GM21825 (cell line): Measurements from ENCODE around the gene MAGEA6.
A peak's percentile ranks its signal among the peaks of the same experiment; 100 is the strongest.
"Not testable (repeated sequence)": the region's sequence is repeated elsewhere in the genome, so short reads cannot be mapped to it uniquely, and the experiment has no call there.

Experiments
- ATAC-seq: cut with Tn5 transposase; IDR thresholded peaks from one replicate; pipeline ENCODE4 v1.9.1; 2021; ENCODE audit warnings: mild to moderate bottlenecking, moderate library complexity; ENCODE audit not compliant: unreplicated experiment

The MAGEA6 gene, protein sequence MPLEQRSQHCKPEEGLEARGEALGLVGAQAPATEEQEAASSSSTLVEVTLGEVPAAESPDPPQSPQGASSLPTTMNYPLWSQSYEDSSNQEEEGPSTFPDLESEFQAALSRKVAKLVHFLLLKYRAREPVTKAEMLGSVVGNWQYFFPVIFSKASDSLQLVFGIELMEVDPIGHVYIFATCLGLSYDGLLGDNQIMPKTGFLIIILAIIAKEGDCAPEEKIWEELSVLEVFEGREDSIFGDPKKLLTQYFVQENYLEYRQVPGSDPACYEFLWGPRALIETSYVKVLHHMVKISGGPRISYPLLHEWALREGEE

DNA sequence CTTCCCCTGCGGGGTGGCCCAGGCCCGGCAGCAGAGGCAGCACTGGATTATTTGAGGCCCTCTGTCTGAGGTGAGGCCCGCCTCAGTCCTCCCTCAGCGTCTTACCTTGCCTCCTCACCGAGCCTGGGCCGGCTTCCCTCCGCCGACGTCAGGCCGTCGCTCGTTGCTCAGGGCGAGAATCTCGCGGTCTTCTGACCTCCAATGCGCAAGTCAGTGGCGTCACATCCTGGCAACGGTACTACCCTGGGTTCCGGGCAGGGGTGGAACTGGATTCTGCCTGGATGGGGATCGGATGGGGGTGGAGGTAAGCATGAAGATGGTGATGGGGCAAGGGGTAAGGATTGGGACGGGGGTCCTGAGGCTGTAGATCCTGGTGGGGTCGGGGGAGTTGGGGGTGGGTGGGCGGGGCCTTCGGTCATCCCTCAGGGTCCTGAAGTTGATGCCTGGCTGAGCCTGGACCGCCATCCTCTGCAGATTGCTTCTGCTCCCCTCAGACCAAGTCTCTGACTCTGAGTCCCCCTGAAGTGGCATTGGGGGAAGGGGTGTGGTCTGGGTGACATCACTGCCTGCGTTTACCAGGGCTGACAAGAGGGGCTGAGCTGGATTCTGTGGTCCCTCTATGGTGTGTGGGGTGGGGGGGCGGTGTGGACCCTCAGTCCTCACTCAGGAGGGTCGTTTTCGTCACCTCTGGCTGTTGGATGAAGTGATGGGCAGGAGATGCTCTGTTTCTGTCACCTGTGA lies at the start of gene MAGEA6:
MAGEA6 (minus strand) TSS at position 141 of the 741 bp plus-strand sequence. CDS start 2,039 bp downstream, outside the sequence.
- not testable (repeated sequence) for ATAC-seq

DNA sequence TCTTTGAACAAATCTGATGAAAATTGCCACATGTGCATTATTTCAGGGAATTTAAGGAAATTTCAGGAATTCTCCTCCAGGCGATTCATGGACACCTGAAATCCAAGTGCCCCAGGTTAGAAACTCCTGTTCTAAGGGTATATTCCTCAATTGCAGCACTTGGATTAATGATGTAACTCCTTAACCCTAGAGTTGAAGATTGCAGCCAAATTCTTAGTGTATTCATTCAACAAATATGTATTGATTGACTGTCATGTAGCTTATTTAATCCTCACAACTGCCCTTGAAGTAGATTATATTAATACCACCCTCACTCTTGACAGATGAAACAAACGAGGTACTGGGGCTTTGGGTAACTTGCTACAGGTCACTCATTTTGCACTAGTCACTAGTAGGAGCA lies 49.8 kb upstream of the MAGEA6 start:
- no peak for ATAC-seq

DNA sequence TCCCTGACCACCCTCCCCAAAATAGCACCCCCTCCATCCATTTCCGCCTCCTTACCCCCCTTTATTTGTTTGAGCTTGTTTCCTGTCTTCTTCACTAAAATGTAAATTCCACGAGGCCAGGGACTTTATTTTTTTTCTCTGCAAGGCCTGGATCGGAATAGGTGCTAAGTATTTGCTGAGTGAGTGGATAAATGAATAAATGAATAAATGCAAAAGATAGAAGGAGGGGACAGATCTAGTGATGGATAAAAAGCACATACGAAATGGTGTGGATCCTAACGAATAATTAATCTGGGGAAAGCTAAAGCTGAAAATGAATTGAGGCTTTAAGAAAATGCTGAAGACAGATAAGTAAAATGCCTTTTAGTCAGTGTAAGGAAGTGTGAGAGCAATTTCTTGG lies 48.9 kb upstream of the MAGEA6 start:
- no peak for ATAC-seq

DNA sequence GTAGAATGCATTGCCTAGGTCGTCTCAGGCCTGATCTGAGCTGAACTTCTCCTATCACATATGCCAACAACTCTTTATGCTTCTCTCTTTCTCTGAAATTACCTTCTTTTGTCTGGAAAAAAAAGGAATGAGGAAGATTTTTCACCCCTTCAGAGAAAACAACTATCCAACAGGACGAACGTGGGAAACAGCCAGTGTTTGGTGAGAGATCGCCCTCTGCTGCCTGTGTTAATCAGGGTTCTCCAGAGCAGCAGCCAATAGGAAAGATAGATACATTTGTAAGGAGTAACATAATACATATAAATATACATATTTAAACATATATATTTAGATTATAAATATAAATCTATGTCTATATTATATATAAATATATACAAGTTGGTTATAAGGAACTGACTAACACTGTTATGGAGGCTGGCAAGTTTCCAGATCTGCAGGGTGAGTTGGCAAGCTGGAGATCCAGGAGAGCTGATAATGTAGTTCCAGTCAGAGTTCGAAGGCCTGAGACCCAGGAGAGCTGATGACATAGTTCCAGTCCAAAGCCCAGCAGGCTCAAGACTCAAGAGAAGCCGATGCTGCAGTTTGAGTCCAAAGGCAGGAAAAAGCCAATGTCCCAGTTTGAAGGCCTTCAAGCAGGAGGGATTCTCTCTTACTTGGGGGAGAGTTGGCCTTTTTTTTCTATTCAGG lies 47.7 kb upstream of the MAGEA6 start:
- ATAC-seq, result no peak

DNA sequence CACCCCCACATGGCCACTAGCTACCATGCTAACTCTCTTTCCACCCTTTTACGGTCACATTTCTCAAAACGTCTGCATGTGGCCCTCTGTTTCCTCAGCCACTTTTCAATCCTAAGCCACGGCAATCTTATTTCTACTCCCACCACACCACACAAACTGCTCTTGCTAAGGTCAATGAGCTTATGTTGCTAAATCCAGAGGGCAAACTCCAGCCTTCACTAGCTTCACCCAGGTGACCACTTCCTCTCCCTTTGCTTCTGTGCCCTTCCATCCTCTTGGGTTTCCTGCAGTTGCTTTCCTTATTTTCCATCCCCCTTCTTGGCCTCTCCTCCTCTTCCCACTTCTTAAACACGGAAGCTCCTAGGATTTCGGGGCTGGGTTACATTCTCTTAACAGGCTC lies 44.6 kb upstream of the MAGEA6 start:
- ATAC-seq, result no peak

DNA sequence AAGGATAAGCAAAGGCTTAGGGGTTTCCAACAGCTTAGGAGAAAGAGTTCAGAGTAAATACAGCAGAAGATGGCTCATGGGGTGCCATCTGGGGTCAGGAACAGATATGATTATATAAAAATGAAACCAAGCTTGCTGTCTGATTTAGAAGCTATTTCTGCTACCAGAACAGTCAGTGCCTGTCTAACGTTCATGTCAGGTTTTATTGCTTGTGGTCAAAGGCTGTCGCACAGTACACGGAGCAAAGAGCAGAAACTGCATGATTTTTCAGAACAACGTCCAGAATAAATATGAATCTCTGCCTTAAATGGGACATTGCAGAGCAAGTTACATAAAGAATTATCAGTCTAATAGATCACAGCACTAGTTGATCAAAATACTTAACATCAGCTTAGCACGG lies 43.7 kb upstream of the MAGEA6 start:
- ATAC-seq, result no peak

DNA sequence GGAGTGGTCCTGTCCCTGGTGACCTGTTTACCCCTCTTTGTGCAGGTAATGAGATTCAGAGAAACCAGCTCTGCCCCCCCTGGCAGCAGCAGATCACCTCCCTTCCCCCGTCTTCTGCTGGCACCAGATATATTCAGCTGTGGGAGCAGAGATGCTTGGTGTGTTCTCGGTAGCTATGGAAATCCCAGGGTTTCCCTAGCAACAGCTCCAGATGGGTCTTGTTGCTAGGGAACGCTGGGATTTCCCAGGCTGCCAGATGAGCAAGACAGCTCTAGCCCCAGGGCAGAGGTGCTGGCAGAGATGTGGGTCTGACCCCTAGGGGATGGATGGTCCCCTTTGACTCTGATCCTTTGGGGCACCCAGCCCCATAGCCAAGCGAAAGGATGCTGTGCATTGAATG lies 40.9 kb upstream of the MAGEA6 start:
- no peak for ATAC-seq

DNA sequence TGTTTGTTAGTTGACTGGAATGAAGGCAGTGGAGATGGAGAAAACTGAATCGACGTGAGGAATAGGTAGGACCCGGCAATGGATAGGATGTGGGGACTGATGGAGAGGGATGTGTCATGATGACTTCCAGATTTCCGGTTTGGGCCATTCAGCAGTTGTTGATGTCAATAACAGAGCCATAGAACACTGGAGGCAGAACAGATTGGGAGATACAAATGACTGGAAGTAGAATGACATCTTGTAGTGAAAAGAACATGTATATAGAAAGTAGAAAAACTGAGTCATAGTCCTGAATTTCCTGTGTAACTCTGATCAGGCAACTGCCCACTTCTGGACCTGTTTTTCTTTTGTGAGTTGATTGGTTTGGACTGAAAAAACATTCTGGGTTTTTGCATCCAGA lies 36.5 kb upstream of the MAGEA6 start:
- ATAC-seq, result no peak

DNA sequence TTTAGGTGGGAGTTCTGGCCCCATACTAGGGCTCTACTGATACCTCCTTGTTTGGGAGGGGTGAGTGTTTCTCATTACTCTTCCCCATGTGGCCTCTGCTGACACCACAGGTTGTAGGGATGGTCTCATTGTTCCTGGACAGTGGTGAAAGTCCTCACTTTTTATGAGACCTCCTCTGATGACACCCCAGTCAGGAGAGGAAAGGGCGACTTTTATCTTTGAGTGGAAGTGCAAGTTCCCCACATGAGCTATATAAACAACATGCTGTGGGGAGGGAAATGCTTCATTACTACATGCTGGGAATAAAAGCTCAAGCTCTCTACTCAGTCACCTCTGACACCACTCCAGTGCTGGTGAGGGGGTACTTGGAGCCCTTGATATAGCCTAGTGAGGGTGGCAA lies 29.5 kb upstream of the MAGEA6 start:
- no peak for ATAC-seq

DNA sequence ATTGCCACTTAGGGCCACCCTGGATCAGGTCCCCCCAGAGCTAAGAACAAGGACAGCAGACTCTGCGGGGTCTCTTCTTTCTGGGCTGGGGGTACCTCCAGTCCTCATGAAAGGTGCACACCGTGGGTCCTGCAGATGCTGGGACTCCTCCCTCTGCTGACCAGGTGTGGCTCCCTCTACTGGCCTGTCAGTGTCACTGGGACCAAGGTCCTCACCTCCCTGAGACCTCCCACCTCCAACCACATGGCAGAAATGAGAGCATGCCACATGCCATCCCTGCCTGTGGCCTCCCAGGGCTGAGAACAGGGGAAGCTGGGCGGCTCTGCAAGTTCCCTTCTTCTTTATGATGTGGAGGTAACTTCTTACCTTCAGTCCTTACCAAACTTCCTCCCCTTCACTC lies 17.6 kb upstream of the MAGEA6 start:
- ATAC-seq, result peak; percentile 57

DNA sequence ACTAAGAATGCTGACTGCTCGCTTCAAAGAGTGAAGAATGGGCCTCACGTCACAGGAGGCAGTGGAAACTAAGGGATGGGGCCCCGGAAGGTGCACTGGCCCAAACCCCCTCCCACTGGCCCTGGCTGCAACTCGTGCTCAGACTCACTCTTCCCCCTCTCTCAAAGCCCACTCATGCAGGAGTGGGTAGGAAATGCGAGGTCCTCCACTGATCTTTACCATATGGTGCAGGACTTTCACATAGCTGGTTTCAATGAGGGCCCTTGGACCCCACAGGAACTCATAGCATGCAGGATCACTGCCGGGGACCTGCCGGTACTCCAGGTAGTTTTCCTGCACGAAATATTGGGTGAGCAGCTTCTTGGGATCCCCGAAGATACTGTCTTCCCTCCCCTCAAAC lies 2.9 kb downstream of the MAGEA6 start:
- not testable (repeated sequence) for ATAC-seq

DNA sequence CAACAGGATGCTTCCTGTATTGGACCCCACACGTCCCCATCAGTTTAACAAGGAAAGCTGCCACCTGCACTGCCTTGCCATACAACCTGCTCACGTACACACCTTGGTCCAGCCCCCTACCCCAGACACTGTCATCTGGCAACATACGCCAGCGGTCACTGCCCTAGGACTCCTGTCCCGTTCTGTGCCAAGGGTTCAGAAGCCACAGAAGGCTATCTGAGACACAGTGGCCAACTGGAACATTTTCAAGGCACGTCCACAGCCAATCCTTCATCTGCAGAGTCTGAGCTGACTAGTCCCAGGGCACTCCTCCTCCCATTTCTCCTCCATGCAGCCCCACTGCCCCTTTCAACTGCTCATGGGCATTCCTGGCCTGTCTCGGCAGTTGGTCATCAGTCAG lies 7.9 kb downstream of the MAGEA6 start:
- ATAC-seq, result not testable (repeated sequence)

DNA sequence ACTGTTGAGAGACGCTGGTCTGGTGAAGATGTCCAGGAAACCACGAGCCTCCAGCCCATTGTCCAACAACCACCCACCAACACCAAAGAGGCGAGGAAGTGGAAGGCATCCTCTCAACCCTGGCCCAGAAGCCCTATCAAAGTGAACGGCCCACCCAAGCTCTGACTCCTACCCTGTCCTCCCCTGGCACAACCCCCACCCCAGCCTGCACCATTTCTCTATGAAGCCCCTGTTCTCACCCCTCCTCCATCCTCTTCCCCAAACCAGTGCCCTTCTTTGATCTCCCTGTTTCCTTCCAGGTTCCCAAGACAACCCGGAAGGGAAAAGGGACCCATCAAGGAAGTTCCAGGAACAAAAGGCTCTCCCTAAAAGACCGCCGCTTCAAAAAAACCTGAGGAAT lies 9.9 kb downstream of the MAGEA6 start:
- ATAC-seq, result not testable (repeated sequence)

DNA sequence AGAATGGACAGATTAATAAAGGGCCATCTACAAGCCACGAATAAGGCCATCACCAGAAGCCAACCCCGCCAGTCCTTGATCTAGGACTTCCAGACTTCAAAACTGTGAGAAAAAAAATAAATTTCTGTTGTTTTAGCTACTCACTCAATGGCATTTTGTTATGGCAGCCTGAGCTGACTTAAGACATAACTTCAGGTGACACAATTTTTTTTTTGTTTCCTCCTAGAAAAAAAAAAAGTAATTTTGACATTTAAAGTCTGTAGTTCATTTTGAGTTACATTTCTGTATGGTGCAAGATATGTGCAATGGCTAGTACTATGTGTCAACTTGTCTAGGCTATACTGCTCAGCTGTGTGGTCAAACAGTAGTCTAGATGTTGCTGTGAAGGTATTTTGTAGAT lies 10.6 kb downstream of the MAGEA6 start, which contains the start of gene CSAG3:
CSAG3 (plus strand) TSS at position 301 of the 400 bp plus-strand sequence.
- not testable (repeated sequence) for ATAC-seq

DNA sequence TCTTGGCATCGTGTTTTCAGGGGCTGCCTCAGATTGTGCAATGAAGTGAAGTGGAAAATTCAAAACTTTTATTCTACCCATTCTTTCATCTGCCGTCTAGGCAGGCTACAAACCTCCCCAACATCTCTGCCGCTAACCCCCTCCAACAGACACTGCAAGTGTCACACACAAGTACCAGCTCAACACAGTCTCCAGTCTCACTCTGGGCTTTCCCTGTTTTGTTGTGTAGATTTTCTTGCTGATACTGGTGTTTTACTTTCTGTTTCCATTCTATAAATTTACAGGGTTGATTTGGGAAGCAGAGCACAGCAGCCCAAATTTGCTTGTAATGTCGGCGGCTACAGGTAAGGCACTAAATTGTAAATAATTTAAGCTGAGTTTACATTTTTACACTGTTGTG lies 14.6 kb downstream of the MAGEA6 start:
- not testable (repeated sequence) for ATAC-seq

DNA sequence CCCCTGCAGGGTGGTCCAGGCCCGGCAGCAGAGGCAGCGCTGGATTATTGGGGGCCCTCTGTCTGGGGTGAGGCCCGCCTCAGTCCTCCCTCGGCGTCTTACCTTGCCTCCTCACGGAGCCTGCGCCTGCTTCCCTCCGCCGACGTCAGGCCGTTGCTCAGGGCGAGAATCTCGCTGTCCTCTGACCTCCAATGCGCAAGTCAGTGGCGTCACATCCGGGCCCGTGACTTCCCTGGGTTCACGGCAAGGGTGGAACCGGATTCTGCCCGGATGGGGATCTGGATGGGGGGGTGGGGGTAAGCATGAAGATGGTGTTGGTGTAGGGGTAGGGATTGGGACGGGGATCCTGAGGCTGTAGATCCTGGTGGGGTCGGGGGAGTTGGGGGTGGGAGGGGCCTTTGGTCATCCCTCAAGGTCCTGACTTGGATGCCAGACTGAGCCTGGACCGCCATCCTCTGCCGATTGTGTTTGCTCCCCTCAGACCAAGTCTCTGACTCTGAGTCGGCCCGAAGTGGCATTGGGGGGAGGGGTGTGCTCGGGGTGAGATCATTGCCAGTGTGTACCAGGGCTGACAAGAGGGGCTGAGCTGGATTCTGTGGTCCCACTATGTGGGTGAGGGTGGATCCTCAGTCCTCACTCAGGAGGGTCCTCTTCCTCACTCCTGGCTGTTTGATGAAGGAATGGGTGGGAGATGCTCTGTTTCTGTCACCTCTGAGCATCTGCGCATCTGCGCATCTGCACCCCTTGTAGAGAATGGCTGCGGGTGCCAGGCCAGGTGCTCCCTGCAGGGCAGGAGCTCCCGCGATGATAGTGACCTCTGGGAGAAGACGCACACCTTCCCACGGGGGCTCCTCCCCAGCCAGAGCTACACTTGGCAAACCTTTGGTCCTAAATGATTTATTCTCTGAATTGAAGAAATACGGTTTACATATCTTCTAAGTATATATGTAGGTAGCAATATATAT lies 15.5 kb downstream of the MAGEA6 start, which contains the start of gene MAGEA2:
MAGEA2 (minus strand) TSS at position 157 of the 965 bp plus-strand sequence. CDS start 2,479 bp downstream, outside the sequence.
- not testable (repeated sequence) for ATAC-seq

DNA sequence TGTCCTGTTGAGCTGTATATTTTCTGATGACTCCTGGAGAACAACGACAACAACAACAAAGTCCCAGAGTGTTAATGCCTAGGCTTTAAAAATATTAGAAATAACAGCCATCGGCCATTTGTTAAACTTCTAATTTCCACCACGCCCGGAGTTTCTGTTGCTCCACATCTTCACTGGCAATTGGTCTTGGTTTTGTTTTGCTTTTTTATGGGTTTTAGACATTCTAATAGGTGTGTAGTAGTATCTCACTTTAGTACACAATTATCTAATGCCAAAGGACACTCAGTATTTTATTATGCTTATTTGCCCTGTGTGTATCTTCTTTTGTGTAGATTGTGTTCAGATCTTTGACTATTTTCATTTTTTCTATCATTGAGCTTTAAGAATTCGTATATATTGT lies 30.9 kb downstream of the MAGEA6 start:
- ATAC-seq, result no peak

DNA sequence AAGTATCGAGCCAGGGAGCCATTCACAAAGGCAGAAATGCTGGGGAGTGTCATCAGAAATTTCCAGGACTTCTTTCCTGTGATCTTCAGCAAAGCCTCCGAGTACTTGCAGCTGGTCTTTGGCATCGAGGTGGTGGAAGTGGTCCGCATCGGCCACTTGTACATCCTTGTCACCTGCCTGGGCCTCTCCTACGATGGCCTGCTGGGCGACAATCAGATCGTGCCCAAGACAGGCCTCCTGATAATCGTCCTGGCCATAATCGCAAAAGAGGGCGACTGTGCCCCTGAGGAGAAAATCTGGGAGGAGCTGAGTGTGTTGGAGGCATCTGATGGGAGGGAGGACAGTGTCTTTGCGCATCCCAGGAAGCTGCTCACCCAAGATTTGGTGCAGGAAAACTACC lies 33.0 kb downstream of the MAGEA6 start:
- not testable (repeated sequence) for ATAC-seq

DNA sequence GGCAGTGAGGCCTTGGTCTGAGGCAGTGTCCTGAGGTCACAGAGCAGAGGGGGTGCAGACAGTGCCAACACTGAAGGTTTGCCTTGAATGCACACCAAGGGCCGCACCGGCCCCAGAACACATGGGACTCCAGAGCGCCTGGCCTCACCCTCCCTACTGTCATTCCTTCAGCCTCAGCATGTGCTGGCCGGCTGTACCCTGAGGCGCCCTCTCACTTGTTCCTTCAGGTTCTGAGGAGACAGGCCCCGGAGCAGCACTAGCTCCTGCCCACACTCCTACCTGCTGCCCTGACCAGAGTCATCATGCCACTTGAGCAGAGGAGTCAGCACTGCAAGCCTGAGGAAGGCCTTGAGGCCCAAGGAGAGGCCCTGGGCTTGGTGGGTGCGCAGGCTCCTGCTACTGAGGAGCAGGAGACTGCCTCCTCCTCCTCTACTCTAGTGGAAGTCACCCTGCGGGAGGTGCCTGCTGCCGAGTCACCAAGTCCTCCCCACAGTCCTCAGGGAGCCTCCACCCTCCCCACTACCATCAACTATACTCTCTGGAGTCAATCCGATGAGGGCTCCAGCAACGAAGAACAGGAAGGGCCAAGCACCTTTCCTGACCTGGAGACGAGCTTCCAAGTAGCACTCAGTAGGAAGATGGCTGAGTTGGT lies 33.5 kb downstream of the MAGEA6 start:
- ATAC-seq, result no peak

DNA sequence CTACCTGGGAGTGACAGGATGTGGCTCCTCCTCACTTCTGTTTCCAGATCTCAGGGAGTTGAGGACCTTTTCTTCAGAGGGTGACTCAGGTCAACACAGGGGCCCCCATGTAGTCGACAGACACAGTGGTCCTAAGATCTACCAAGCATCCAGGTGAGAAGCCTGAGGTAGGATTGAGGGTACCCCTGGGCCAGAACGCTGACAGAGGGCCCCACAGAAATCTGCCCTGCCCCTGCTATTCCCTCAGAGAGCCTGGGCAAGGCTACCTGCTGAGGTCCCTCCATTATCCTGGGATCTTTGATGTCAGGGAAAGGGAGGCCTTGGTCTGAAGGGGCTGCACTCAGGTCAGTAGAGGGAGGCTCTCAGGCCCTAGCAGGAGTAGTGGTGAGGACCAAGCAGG lies 34.4 kb downstream of the MAGEA6 start:
- ATAC-seq, result no peak
